Right cardiac atrium (tissue), 5 donors: ENCODE results near the gene DCAF7. TPM values are rescaled to one million over a fixed set of nuclear protein-coding genes. Genes with fewer than 3 reads are reported as not detected.
A peak's percentile ranks its signal among the peaks of the same experiment; 100 is the strongest.

Experiments
- ATAC-seq, 2 donors: fragments of 200-7000 bp; cut with Tn5 transposase; one replicate each; pipeline versions ENCODE4 v1.8.0 to v1.9.1; 2020; ENCODE audit warnings: moderate library complexity in 2 of 2, mild to moderate bottlenecking in 1 of 2
- DNase-seq, 3 donors: peaks; one replicate each; pipeline ENCODE4 v3.0.0-alpha.2; 2020
- H3K27ac ChIP-seq: one replicate; pipeline ENCODE4 v1.5.1; 2013; ENCODE audit warnings: mild to moderate bottlenecking, low read length, control low read depth, moderate library complexity
- H3K27me3 ChIP-seq: one replicate; pipeline ENCODE4 v1.6.1; 2013; ENCODE audit not compliant: control insufficient read depth, insufficient read depth
- H3K4me1 ChIP-seq: one replicate; pipeline ENCODE4 v1.6.1; 2013; ENCODE audit warnings: low read length; ENCODE audit not compliant: control insufficient read depth, insufficient read depth
- H3K4me3 ChIP-seq: one replicate; pipeline ENCODE4 v1.5.1; 2013; ENCODE audit warnings: low read length, control low read depth
- H3K9me3 ChIP-seq: one replicate; pipeline ENCODE4 v1.6.1; 2013; ENCODE audit warnings: low read length; ENCODE audit not compliant: control insufficient read depth
- whole genome bisulfite sequencing: extraction: QIAGEN DNeasy Blood & Tissue Kit; methylation state at CpG from one replicate; pipeline ENCODE4 v1.1.7; 2013; 5-methylcytosine and 5-hydroxymethylcytosine counted together
- intact Hi-C, 4 donors: fragments of 100-400 bp; cut with DNase I; formaldehyde crosslinking; loops; one replicate each; pipeline versions ENCODE4 v1.11.0 to v1.14.0; 2022 to 2023
- long read RNA-seq, 4 donors: library from polyadenylated mRNA; unstranded; transcript quantifications; one replicate each; pipeline ENCODE4 v2.0.0, GENCODE V29; 2020 to 2021
- polyA plus RNA-seq: library from polyadenylated mRNA; stranded (reverse); fragments of 200-250 nt; gene quantifications from one replicate; pipeline ENCODE4 v1.2.3, GENCODE V29; 2013
- total RNA-seq, 4 donors: library from RNA; stranded (reverse); fragmentation: NEBNext Ultra II Directional; extraction: Animal tissue kit (Norgen Biotek cat#: 25700); gene quantifications; one replicate each; pipeline ENCODE4 v1.2.1, GENCODE V29; 2021
- donor health status: healthy with polysubstance abuse.
- donor health status: DM: no; HTN: yes; CAD: no.
- donor health status: DM: no; HTN: no; CAD: no.
- donor health status: DM: no; HTN: yes; CAD: no; lungs with severe emphysema.
- donor health status: DM: yes; HTN: yes; CAD: no.

The DCAF7 gene
- total RNA-seq (10 to 100 TPM; 45.0 to 57.3 (median 50.4) TPM), polyA plus RNA-seq (15.1 TPM)
- long read RNA-seq, donor 1, full-length matches to known transcripts, result 26 of 94 reads
- long read RNA-seq, donor 1, partial matches to known transcripts, result 4 of 94 reads
- long read RNA-seq, donor 1, other reads (novel, unspliced or antisense), result 64 of 94 reads
- long read RNA-seq, donor 2, full-length matches to known transcripts, result 7 of 27 reads
- long read RNA-seq, donor 2, partial matches to known transcripts, result 19 of 27 reads
- long read RNA-seq, donor 2, other reads (novel, unspliced or antisense), result 1 of 27 reads
- long read RNA-seq, donor 3, full-length matches to known transcripts, result 75 of 125 reads
- long read RNA-seq, donor 3, partial matches to known transcripts, result 6 of 125 reads
- long read RNA-seq, donor 3, other reads (novel, unspliced or antisense), result 44 of 125 reads
- long read RNA-seq, donor 4, full-length matches to known transcripts, result 8 of 46 reads
- long read RNA-seq, donor 4, partial matches to known transcripts, result 1 of 46 reads
- long read RNA-seq, donor 4, other reads (novel, unspliced or antisense), result 37 of 46 reads

GRCh38 chr17:63549946-63550816, at the start of gene DCAF7:
Gene DCAF7 (plus strand): TSS chr17:63550477. CDS start chr17:63550678, 201 bp downstream.
- Histone ChIP-seq H3K9me3 (no peaks in the 10 kb centered on the region), H3K4me1 (peaks cover 3% of the 10 kb centered on the region), H3K27ac (peak within 1 kb of the TSS; percentile 83), H3K4me3 (peak within 1 kb of the TSS; percentile 86), H3K27me3 (no peaks in the 10 kb centered on the region)
- intact Hi-C loops, result no loop called here
- DNase-seq, result peak; percentile 99
- WGBS, result under 1% methylated on average over 72 of the region's 72 CpGs
- peak; percentile 99 for ATAC-seq

GRCh38 chr17:63500543-63501390, 49.5 kb upstream of the DCAF7 start:
- 47% methylated on average over 14 of the region's 14 CpGs for WGBS
- ATAC-seq, result no peak
- Histone ChIP-seq H3K4me3 (no peak overlapping the region), H3K4me1 (no peaks in the 10 kb centered on the region), H3K27me3 (no peaks in the 10 kb centered on the region), H3K27ac (no peak overlapping the region), H3K9me3 (no peaks in the 10 kb centered on the region)
- intact Hi-C loops, result no loop called here
- peak in 1 of 3 donors; percentile 7 for DNase-seq

- Histone ChIP-seq H3K27me3 (no peaks in the 10 kb centered on the region), H3K9me3 (no peaks in the 10 kb centered on the region), H3K4me3 (no peak overlapping the region), H3K4me1 (no peaks in the 10 kb centered on the region), H3K27ac (no peak overlapping the region)
- intact Hi-C loops, result no loop called here
- no peak for ATAC-seq
- no peak for DNase-seq
- 83% methylated on average over 8 of the region's 8 CpGs for WGBS
These were observed 47.0 kb upstream of the DCAF7 start for GRCh38 chr17:63503341-63503705.

DNA sequence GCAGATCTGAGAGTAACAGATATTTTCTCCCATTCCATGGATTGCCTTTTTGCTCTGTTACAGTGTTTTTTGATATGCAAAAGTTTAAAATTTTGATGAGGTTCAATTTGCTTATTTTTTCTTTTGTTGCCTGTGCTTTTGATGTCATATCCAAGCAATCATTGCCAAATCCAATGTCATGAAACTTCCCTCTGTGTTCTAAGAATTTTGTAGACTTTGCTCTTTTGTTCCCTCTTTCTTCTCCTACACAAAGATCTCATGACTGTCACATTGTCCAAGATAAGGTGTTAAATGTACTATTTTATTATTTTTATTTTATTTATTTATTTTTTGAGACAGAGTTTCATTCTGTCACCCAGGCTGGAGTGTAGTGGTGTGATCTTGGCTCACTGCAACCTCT, 46.0 kb upstream of the DCAF7 start:
- H3K4me1 ChIP-seq, result no peaks in the 10 kb centered on the region
- intact Hi-C loops, result no loop called here
- H3K9me3 ChIP-seq, result no peaks in the 10 kb centered on the region
- H3K4me3 ChIP-seq, result no peak overlapping the region
- no peak for ATAC-seq
- DNase-seq, result no peak
- H3K27ac ChIP-seq, result no peak overlapping the region
- no peaks in the 10 kb centered on the region for H3K27me3 ChIP-seq

DNA sequence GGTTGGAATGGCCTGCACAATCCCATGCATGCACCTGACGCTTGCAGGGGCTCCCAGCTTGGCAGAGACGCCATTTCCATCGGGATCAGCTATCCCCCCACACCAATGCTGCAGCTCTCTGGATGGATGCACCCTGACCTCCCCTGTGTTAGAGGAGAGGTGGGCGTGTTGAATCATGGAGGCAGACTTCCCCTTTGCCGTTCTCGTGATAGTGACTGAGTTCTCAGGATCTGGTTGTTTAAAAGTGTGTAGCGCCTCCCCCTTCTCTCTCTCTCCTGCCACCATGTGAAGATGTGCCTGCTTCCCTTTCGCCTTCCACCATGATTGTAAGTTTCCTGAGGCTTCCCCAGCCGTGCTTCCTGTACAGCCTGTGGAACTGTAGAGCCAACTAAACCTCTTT, 44.9 kb upstream of the DCAF7 start:
- H3K9me3 ChIP-seq, result no peaks in the 10 kb centered on the region
- WGBS, result 85% methylated on average over 9 of the region's 9 CpGs
- H3K4me1 ChIP-seq, result no peaks in the 10 kb centered on the region
- ATAC-seq (no peak), DNase-seq (no peak)
- no peak overlapping the region for H3K4me3 ChIP-seq
- no peaks in the 10 kb centered on the region for H3K27me3 ChIP-seq
- intact Hi-C loops, result no loop called here
- no peak overlapping the region for H3K27ac ChIP-seq

DNA sequence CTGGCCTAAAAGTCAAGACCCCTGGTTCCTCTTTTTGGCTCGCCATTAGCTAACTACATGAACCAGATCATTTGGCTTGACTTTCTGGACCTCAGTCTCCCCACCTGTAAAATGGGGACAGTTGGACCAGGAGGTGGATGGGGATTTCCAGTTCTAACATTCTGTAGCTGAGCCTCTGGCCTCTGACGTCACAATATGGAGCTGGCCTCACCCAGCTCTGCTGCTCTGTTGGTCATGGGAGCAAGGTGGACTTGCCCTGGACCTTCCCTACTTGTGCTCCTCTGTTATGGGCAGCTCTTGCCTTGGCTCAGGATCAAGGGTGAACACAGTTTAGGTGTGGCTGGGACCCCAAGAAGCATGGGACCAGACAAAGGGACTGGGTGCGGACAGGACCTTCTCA, 43.6 kb upstream of the DCAF7 start:
- Histone ChIP-seq H3K27ac (no peak overlapping the region), H3K9me3 (no peaks in the 10 kb centered on the region), H3K4me1 (no peaks in the 10 kb centered on the region), H3K27me3 (no peaks in the 10 kb centered on the region), H3K4me3 (no peak overlapping the region)
- 90% methylated on average over 3 of the region's 3 CpGs for WGBS
- ATAC-seq, result no peak
- intact Hi-C loops, result no loop called here
- DNase-seq, result no peak

DNA sequence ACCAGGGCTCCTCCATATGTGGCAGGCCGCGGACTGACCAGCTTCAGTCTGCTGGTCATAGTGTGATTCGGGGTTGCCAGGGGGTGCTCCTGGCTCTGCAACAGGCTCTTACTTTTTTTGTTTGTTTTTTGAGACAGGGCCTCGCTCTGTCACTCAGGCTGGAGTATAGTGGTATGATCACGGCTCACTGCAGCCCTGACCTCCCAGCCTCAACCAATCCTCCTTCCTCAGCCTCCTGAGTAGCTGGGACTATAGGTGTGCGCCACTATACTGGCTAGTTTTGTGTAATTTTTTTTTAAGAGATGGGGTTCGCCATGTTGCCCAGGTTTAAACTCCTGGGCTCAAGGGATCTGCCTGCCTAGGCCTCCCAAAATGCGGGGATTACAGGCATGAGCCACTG, 38.9 kb upstream of the DCAF7 start:
- ATAC-seq (no peak), DNase-seq (no peak)
- no peak overlapping the region for H3K4me3 ChIP-seq
- 90% methylated on average over 8 of the region's 8 CpGs for WGBS
- no peaks in the 10 kb centered on the region for H3K9me3 ChIP-seq
- no peak overlapping the region for H3K27ac ChIP-seq
- intact Hi-C loops, result no loop called here
- H3K27me3 ChIP-seq, result no peaks in the 10 kb centered on the region
- H3K4me1 ChIP-seq, result no peaks in the 10 kb centered on the region

DNA sequence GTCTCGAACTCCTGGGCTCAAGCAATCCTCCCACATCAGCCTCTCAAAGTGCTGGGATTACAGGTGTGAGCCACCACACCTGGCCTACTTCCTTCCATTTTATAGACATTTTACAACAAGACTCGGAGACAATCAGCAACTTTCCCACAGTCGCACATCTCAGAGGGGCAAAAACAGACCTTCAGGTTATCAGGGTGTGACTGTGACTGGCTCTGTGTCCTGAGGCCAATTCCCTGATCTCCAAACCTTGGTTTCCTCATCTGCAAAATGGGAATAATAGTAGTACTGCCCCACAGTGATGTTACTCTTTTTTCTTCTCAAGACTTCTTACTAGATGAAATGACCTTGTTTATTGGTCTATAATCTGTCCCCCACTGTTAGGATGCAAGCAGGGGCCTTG, 37.9 kb upstream of the DCAF7 start:
- no peak for DNase-seq
- no peak overlapping the region for H3K27ac ChIP-seq
- H3K27me3 ChIP-seq, result no peaks in the 10 kb centered on the region
- no peaks in the 10 kb centered on the region for H3K9me3 ChIP-seq
- no peaks in the 10 kb centered on the region for H3K4me1 ChIP-seq
- intact Hi-C loops, result no loop called here
- ATAC-seq, result no peak
- H3K4me3 ChIP-seq, result no peak overlapping the region
- WGBS, result 89% methylated on average over 3 of the region's 3 CpGs

DNA sequence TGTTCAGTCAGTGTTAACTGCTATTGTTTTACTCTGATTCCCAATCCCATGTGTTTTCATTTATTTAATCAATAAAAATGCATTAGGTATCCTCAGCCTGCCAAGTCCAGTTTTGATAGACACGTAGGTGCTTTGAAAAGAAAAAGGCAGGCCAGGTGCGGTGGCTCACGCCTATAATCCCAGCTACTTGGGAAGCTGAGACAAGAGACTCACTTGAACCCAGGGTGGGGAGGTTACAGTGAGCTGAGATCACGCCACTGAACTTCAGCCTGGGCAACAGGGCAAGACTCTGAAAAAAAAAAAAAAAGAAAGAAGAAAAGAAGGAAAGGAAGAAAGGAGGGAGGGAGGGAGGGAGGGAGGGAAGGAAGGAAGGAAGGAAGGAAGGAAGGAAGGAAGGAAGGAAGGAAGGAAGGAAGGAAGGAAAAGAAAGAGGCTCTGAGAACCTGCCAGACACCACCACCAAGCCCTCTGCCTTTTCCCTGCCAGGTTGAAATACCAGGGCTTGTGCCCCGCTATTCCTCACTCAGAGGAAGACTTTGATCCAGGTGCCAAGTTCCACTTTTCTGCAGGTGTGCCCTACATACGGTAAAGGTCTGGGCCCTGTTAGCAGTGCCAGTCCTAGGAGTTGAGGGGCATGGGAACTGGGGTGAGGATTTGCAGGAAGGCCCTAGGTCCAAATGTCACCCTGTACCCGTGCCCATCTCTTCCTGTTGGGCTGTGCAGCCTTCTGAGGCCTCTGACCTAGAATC, 37.2 kb upstream of the DCAF7 start:
- intact Hi-C loops, result no loop called here
- WGBS, result 75% methylated on average over 7 of the region's 7 CpGs
- Histone ChIP-seq H3K4me1 (no peaks in the 10 kb centered on the region), H3K4me3 (no peak overlapping the region), H3K27ac (no peak overlapping the region), H3K27me3 (no peaks in the 10 kb centered on the region), H3K9me3 (no peaks in the 10 kb centered on the region)
- ATAC-seq (no peak), DNase-seq (peak in 1 of 3 donors; percentile 7)

- H3K9me3 ChIP-seq, result no peaks in the 10 kb centered on the region
- no peaks in the 10 kb centered on the region for H3K4me1 ChIP-seq
- WGBS, result 78% methylated on average over 3 of the region's 3 CpGs
- ATAC-seq, result no peak
- no peak overlapping the region for H3K4me3 ChIP-seq
- H3K27ac ChIP-seq, result no peak overlapping the region
- H3K27me3 ChIP-seq, result no peaks in the 10 kb centered on the region
- intact Hi-C loops, result no loop called here
- peak in 1 of 3 donors; percentile 2 for DNase-seq
These were observed 35.8 kb upstream of the DCAF7 start for GRCh38 chr17:63514477-63514876.
